NK-92 (cell line): Measurements from ENCODE around the gene BEGAIN.

ENCODE experiments used
- DNase-seq: peaks from one replicate; lab custom pipeline; 2025; ENCODE audit not compliant: unreplicated experiment; lab: John Stamatoyannopoulos, UW

The BEGAIN gene

DNA sequence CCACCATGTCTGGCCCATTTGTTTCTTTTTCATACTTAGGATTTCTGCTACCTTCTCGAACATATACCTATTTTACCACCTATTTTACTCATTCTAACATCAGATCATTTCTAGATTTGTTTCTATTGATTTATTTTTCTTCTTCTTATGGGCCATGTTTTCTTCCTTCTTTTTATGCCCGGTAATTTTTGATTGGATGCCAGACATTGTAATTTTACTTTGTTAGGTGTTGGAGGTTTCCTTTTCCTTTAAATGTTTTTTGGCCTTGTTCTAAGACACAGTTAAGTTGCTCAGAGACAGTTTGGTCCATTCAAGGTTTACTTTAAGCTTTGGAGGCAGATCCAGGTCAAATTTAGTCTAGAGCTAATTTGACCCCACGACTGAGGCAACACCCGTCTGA is 14.7 kb upstream of the BEGAIN start:
- no peak for DNase-seq

DNA sequence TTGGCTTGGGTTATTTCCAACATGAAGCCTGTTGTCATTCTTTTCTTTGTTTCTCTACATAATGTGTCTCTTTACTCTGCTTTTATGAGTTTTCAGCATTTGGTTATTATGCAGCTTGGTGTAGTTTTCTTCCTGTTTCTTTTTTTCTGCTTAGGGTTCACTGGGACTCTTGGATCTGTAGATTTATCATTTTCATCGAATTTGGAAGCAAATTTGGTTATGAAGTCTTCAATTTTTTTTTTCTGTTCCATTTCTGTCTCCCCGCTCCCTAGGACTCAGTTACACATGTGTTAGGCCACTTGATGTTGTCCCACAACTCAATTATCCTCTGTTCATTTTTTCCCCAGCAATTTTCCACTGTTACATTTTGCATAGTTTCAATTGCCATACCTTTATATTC is 13.8 kb upstream of the BEGAIN start:
- DNase-seq = no peak

GRCh38 chr14:100599981-100600380 is 12.8 kb upstream of the BEGAIN start:
- no peak for DNase-seq

GRCh38 chr14:100594625-100594951 is 7.4 kb upstream of the BEGAIN start:
- DNase-seq = no peak

DNA sequence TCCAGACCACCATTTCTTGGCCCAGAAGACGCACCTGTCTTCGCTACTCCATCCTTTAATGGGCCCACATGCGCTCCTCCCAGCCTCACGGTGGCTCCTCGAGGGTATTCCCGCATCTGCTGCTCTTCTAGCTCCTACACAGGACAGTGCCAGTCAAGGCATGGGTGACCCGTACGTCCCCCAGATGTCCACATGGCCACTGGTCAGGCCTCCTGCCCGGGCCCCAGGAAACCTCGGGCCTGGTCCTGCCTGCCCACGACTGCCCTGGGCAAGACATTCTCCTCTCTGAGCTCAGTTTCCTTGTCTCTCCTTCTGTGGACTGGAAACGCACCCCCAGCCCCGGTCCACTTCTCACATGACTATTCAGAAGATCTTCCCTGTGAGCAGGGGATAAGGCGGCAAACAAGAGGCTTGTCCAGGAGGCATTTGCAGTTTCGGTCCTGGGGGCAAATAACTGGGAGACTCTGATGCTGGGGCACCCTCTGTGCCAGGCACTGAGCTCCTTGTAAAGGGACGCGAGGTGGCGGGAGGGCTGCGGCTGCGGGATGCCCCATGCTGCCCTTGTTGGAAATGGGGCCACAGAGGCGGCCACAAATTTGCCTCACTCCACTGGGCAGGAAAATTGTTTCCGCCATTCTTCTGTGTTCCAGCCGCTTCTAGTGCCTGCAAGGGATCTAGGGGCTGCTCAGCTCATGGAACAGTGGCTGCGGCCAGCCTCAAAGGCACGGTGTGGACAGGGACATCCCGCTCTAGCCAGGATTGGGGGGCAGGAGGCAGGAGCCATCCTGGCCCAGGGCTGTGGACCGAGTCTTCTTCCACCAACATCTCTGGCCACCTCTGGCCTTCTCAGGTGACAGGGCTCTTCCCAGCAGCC is 6.8 kb upstream of the BEGAIN start:
- DNase-seq = no peak

- no peak for DNase-seq
These were observed 5.8 kb upstream of the BEGAIN start for GRCh38 chr14:100592972-100593371.

GRCh38 chr14:100592461-100592891 is 5.3 kb upstream of the BEGAIN start:
- DNase-seq = no peak

- DNase-seq = no peak
These were observed 4.5 kb upstream of the BEGAIN start for GRCh38 chr14:100591453-100592371.

DNA sequence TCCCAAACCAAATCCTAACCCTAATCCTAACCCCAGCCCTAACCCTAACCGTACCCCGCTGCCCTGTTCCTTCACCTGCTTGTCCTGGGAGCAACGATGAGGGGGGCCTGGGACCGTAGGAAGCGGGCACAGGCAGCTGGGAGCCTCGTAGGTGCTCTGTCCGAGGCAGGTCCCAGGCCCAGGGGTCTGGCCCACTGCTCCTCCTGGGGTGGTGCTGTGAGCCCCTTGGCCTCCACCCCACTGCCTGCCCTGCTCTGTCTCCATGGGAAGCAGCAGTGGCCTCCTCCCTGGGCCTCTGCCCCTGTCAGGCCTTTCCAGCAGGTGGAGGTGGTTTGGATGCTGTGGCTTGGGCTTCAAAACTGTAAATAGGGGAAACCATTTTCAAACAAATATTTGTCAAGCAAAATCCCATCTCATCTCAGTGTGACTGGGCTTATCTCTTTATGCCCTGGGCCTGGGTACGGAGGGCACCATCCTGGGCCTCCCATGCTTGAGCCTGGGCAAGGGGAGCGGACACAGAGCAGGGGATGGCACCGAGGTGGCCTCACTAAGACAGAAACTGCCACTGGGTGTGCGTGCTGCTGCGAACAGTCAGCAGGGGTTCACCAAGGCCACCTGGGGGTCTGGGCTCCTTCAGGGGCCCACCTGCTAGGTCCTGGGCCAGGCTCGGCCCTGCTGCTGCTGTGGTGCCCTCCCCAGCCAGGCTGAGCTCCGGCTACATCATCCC is 3.7 kb upstream of the BEGAIN start:
- DNase-seq = no peak

GRCh38 chr14:100589760-100590469 is 2.7 kb upstream of the BEGAIN start:
- no peak for DNase-seq

DNA sequence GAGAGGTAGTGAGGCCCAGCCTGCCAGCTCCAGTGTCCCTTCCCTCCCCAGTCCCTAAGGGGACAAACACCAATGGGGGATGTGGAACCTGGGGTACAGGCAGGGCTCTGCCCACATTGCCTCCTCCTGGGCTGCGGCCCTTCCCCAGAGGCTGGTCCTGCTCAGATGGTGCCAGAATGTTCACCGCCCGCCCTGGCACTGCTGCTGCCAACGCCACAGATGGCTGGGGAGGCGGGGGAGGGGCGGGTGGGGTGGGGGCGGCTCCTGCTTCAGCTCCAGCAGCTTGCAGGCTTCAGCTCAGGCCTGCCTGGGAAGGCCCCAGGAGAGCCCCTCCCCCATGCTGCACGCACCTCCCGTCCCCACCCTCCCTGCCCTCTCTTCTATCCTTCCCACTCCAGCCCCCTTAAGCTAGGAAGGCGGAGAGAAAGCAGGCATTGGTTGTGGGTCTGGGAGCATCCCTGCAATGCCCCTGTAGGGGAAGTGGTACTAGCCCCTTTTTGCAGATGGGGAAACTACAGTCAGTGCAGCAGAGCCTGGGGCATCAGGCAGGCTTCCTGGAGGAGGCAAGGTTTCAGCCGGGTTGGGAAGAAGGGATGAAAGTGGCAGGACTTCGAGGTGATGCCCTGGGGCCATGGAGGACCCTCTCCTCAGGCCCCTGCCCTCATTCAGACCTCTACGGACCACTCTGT is 2.0 kb upstream of the BEGAIN start:
- no peak for DNase-seq

- DNase-seq = no peak
These were observed 1.5 kb upstream of the BEGAIN start for GRCh38 chr14:100588671-100589070.

- no peak for DNase-seq
These were observed 670 bp upstream of the BEGAIN start for GRCh38 chr14:100587763-100588411.

DNA sequence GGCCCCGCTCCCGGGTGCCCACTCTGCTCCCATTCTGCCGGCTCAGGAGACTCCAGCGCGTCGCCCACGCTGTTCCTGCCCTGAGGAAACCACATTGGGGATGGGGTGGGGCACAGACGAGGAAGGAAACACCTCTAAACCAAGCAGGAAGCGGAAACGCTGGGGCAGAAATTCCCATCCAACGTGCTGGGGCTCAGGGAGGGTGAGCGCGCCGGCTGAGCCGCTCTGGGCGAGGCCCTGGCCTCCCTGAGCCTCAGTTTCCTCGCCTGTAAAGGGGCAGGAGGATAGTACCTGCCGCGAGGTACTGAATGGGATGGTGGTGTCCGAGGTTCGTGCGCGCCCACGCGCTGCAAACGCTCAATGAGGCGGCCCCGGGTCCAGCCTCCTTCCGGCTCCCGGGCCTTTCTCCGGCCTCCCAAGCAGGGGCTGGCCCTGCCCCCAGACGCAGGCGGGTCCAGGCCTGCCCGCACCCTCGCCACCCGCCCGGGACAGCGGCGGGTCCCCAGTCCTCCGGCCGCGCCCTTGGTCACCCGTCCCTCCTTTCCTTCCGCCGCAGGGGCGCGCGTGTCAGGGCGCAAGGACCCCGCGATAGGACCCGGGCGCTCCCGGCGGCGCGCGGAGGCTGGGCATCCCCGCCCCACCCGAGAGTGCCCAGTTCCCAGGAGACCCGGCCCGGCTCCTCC is 673 bp downstream of the BEGAIN start:
- DNase-seq = no peak

- DNase-seq = no peak
These were observed 1.1 kb downstream of the BEGAIN start for GRCh38 chr14:100586153-100586402.

DNA sequence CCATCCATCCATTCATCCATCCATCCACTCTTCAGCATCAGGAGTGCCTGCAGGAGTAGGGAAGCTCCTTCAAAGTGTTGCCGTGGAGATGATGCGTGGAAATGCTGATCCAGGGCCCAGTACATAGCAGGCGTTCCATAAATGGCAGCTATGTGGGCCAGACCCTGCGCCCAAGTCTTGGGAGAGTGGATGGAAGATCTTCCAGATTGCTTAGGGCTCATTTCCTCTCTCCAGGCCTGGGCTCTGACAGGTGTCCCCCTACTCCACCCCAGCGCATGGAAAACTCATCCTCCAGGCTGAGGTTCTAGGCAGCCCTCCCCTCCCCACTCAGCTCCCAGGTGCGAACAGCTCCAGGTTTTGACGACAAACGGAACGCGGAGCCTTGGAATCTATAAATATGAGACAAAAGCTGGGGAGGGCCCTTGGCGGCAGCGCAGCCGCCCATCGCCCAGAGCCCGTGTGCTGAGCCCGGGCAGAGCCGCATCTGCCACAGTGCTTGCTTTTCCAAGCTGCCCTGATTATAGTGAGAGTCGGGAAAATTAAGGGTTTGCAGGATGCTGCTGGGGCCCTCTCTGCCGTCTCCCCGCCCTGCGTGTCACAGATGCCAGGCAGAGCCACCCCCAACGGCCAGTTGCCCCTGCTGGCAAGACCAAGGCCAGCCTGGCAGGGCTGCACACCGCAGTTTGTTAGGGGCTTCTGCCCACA is 1.6 kb downstream of the BEGAIN start:
- DNase-seq = no peak

DNA sequence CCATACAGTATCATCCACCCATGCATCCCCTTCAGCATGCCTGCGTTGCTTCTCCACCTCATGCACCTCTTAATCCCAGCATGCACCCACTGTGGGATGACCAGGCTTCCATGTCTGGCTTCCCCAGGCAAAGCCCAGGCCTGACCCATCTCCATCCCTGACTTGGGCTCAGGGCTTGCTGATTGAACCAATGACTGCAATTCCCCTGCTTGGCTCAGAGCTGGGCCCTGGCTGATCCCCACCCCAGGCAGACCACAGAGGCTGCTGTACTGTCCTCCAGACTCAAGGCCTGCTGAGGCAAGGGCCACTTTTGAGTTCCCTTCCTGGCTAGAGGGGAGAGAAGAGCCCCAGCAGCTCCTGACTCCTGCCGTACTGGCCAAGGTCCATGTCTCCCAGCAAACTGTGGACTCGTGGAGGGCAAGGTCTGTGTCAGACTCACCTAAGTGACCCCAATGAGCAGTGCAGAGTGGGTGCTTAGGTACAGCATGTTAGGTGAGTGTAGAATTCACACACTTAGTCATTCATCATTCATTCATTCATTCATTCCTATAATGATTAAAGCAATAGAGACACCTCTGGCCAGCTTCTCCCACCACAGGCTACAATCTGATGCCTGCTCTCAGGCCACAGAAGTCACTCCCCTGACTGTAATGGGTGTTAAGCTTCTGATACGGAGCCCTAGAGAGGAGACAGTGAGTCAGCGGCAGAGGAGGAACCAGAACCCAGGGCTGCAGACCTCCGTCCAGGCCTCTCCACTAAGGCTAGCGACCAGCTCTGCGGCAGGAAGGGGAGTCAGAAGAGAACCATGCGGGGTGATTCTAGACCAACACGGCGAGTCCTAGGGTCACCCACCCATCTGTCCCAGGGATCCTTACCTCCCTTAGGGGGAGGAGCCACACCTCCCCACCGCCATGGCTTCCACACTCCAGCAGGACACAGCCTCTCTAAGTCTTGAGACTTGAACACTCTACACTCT is 2.9 kb downstream of the BEGAIN start:
- DNase-seq = no peak

GRCh38 chr14:100583245-100583644 is 4.0 kb downstream of the BEGAIN start:
- no peak for DNase-seq
